HL-60/S4 (cell line): ENCODE data around the gene CMTM4.
"Not testable (repeated sequence)": the region's sequence is repeated elsewhere in the genome, so short reads cannot be mapped to it uniquely, and the experiment has no call there.

Source experiments
- in situ Hi-C: fragments of 300-500 bp; cut with MboI; formaldehyde crosslinking; loops from 2 replicates; pipeline ENCODE4 v1.14.3; 2022; ENCODE audit warnings: low sequenced_read_pairs

Gene CMTM4

GRCh38 chr16:66617728-66618127 is 78.8 kb downstream of the CMTM4 start:
- in situ Hi-C loops: no loop called here

- in situ Hi-C loops: no loop called here
Observed at GRCh38 chr16:66617010-66617434, 79.5 kb downstream of the CMTM4 start.

- in situ Hi-C loops: no loop called here
Observed at GRCh38 chr16:66616592-66616991, 80.0 kb downstream of the CMTM4 start.

- in situ Hi-C loops: no loop called here
Observed at GRCh38 chr16:66616169-66616568, 80.4 kb downstream of the CMTM4 start.

GRCh38 chr16:66614161-66614802 is 82.3 kb downstream of the CMTM4 start:
- in situ Hi-C loops: no loop called here

- in situ Hi-C loops: no loop called here
Observed at GRCh38 chr16:66612422-66612821, 84.1 kb downstream of the CMTM4 start.

GRCh38 chr16:66611911-66612310 is 84.6 kb downstream of the CMTM4 start:
- in situ Hi-C loops: not testable (repeated sequence)

- in situ Hi-C loops: no loop called here
Observed at GRCh38 chr16:66610111-66610820, 86.3 kb downstream of the CMTM4 start.

GRCh38 chr16:66609139-66609510 is 87.4 kb downstream of the CMTM4 start:
- in situ Hi-C loops: no loop called here

GRCh38 chr16:66608241-66609138 is 88.1 kb downstream of the CMTM4 start:
- in situ Hi-C loops: no loop called here

- in situ Hi-C loops: no loop called here
Observed at GRCh38 chr16:66605979-66606751, 90.4 kb downstream of the CMTM4 start.

- in situ Hi-C loops: no loop called here
Observed at GRCh38 chr16:66605177-66605978, 91.2 kb downstream of the CMTM4 start.

- in situ Hi-C loops: no loop called here
Observed at GRCh38 chr16:66604376-66605176, 92.0 kb downstream of the CMTM4 start, which contains the start of gene CMTM3. Gene CMTM3 (plus strand): TSS chr16:66604704. CDS start chr16:66604806, 102 bp downstream.

GRCh38 chr16:66603537-66604375 is 92.8 kb downstream of the CMTM4 start:
- in situ Hi-C loops: no loop called here

GRCh38 chr16:66601471-66601870 is 95.1 kb downstream of the CMTM4 start:
- in situ Hi-C loops: no loop called here

- in situ Hi-C loops: no loop called here
Observed at GRCh38 chr16:66600477-66600876, 96.1 kb downstream of the CMTM4 start.

GRCh38 chr16:66599726-66600125 is 96.8 kb downstream of the CMTM4 start:
- in situ Hi-C loops: no loop called here

- in situ Hi-C loops: no loop called here
Observed at GRCh38 chr16:66598111-66598510, 98.4 kb downstream of the CMTM4 start.
